CD4-positive, alpha-beta T cell treated with Interleukin-6 for 4 hours (primary cell): ENCODE data around the gene FAT1.

Experiments
- DNase-seq: peaks from one replicate; pipeline ENCODE4 v3.0.0-alpha.2; 2020; ENCODE audit warnings: mixed read lengths

Gene FAT1

GRCh38 chr4:186557061-186557460, 166.6 kb downstream of the FAT1 start:
- no peak for DNase-seq

DNA sequence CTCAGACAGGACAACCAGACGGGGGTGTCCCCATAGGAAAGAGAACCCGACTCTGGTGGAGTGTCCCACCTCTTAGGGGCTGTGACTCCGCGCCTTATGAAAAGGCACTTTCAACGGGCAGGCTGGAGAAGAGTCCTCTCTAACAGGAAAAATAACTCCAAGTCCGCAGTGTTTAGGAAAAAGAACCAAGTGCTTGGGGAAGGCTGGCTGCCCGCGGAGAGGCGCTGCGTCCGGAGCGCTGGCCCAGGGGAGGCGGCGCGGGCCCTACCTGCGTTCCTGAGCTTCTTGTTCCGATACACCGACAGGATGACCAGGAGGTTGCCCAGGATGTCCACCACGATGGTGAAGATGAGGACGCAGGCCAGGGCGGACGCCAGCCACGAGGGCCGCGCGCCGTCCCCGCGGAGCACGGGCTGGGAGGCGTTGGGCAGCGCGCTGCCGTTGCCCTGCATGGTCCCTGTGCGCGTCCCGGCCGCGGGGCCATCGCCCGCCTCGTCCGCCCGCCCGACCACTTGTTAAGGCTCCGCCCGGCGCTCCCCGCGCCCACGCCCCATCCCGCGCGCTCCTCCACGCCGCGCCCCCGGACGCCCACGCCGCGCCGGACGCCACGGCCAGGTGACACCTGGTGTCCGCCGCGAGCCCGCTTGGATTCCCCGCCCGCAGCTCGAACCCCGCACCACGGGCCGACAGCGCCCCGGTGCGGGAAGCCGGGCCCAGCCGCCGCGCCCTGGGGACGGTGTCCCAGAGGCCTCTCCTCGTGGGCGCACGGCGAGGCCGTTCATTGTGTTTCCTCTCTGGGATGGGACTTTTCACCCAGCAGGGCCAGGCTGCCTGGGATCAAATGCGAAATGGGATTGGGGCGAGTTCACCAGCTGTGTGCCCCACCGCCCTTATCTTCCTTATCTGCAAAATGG, 168.5 kb downstream of the FAT1 start, which contains the start of gene MTNR1A:
Gene MTNR1A, minus strand, starts transcription at position 654 of the 914 bp plus-strand sequence. Its CDS starts 202 bp downstream, at position 452.
- DNase-seq: no peak

GRCh38 chr4:186554539-186554913, 169.1 kb downstream of the FAT1 start:
- DNase-seq: no peak

DNA sequence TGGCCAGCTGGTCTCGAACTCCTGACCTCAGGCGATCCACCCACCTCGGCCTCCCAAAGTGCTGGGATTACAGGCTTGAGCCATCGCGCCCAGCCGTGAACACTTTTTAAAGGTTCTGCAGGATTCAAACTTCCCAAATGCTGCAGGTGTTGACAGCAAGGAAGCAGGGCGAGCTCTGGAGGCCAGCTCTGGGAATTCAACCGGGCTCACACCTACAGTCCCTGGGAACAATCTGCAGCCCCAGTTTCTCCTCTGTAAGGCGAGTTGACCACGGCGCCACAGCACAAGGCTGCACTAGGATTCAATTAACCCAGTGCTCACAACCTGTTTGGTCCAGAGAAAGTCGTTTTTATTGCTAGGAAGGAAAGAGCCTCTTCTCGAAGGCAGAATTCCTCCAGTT, 169.9 kb downstream of the FAT1 start:
- no peak for DNase-seq

DNA sequence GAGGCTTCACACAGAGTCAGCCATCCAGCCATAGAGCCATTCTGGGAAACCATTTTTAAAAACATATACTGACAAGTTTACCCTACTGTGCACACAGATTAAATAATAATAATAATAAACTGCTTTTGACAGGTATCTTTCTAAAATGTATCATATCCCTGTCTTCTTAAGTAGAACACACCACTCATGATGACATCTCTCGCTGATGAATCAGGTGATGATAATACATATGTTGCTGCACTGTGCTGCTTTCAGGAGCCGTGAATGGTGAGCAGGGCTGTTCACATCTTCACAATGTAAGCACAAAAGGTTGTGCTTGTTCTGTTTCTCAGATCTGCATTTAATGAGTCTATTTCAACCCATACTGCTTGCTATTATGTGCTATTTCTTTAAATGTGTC, 171.8 kb downstream of the FAT1 start:
- DNase-seq: no peak

GRCh38 chr4:186545436-186545835, 178.2 kb downstream of the FAT1 start:
- no peak for DNase-seq

GRCh38 chr4:186543206-186543605, 180.4 kb downstream of the FAT1 start:
- no peak for DNase-seq

DNA sequence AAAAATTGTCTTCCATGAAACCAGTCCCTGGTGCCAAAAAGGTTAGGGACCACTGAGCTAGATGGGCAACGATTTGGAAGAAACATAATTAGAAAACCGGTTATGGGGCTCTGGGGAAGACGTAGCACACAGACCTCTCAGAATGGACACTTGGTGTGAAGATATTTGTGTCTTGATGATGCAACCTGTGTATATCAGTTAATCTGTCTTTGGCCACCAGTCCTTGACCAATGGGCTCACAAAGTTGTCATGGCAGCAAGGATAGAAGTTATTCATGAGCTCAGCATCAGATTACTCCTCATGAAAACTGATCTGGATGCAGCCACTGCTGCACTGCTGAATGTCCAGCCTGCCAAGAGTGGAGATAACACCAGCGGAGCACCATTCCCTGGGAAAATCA, 181.9 kb downstream of the FAT1 start:
- DNase-seq: no peak

DNA sequence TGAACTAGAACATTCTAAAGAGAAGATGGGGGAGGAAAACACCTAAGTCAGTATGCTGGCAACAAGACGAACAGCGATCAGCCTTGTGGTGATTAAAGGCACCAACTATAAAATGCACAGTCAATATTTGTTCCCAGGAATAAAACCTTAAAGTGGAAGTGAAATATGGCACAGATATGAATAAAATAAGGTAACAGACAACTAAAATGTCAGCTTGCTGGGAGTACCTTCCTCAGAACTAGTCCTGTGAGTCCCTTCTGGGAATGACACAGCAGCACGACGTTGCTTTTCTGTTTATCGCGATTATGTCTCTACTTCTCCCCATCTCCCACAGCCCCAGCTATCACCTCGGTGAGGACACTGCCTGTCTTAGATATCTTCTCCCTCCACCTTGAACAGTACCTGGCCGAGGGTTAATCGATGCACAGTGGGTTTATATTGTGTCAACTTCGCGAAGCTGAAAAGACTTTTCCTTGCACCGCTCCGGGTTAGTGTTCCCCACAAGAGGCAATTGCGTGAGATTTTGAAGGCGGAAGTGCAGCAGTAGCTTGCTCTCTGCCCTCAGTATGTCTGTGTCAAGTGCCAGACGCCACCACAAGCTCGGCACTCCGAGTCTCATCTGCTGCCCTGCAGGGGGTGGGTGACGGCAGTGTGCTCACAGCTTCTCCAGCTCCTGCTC, 185.7 kb downstream of the FAT1 start:
- no peak for DNase-seq
